ENCODE measurements around the gene CCDC8.

DNA sequence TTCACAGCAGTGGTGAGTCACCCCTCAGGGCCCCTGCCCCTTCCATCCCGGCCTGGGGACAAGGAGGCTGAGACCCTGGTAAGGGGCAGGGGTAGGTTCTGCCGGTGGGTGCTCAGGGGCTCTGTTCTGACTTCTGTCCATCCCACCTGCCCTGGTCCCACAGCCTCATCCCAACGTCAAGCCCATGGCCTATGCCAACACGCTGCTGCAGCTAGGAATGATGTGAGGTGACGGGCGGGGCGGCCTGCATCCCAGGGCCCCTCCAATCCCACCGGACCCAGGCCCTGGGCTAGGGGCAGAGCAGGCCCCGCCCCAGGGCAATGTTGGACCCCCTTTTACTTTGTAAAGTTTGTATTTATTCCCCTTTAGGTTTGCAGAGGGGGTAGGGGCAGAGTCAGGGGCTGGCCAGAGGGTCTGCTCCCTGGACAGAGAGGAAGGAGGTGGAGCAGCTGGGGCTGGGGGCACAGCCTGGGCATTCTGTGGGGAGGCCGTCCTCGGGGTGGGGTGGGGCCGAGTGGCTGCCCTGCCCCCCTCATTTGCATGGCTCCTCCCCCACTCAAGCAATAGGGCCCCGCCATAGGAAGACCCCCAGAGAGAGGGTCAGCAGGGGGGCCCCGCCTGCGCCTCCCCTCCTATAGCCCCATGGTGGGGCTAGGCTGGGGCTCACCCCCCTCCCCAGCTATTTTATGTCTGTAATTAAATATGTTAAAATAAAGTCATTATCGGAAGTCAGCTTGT is 23.1 kb downstream of the CCDC8 start:
- no peak for TF ChIP-seq CTCF (IDR thresholded peaks at IDR 0.05)
- TF ChIP-seq POLR2A (IDR thresholded peaks at IDR 0.05): no peak
